GM18867 (cell line): Measurements from ENCODE around the gene ADAMTS12.
"Not testable (repeated sequence)": the region's sequence is repeated elsewhere in the genome, so short reads cannot be mapped to it uniquely, and the experiment has no call there.

Source experiments
- ATAC-seq: cut with Tn5 transposase; IDR thresholded peaks from one replicate; pipeline ENCODE4 v1.9.1; 2021; ENCODE audit warnings: mild to moderate bottlenecking, moderate library complexity; ENCODE audit not compliant: unreplicated experiment

The ADAMTS12 gene

DNA sequence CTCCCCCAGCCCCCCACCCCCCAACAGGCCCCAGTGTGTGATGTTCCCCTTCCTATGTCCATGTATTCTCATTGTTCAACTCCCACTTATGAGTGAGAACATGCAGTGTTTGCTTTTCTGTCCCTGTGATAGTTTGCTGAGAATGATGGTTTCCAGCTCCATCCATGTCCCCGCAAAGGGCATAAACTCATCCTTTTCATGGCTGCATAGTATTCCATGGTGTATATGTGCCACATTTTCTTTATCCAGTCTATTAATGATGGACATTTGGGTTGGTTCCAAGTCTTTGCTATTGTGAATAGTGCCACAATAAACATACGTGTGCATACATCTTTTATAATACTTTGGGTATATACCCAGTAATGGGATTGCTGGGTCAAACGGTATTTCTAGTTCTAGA lies 23.1 kb upstream of the ADAMTS12 start:
- not testable (repeated sequence) for ATAC-seq

DNA sequence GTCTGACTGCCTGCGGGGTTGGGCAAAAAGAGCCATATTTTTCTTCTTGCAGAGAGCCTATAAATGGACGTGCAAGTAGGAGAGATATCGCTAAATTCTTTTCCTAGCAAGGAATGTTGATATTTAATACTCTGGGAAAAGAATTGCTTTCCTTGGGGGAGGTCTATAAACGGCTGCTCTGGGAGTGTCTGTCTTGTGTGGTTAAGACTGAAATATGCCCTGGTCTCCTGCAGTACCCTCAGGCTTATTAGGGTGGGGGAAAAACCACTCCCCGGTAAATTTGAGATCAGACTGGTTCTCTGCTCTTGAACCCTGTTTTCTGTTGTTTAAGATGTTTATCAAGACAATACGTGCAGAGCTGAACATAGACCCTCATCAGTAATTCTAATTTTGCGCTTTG lies 14.5 kb upstream of the ADAMTS12 start:
- ATAC-seq = not testable (repeated sequence)

DNA sequence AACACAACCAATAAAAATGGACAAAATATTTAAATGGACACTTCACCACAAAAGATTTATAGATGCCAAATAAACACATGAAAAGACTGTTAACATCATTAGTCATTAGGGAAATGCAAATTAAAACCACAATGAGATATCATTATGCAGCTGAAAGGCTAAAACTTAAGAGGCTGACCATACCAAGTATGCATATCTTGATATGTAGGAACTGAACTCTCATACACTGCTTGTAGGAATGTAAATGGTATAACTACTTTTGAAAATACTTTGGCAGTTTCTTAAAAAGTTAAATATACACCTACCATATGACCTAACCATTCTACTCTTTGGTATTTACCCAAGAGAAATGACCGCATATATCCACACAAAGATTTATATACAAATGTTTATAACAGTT lies 13.6 kb upstream of the ADAMTS12 start:
- ATAC-seq = no peak

DNA sequence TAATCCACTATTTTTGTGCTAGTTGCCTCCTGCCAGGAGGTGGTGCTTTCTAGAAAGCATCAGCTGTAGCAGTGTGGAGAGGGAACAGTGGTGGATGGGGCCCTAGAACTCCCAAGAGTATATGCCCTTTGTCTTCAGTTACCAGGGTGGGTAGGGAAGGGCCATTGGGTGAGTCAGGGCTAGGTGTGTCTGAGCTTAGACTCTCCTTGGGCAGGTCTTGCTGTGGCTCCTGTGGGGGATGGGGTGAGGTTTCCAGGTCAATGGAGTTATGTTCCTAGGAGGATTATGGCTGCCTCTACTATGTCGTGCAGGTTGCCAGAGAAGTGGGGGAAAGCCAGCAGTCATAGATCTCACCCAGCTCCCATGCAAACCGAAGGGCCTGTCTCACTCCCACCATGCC lies 11.3 kb upstream of the ADAMTS12 start:
- ATAC-seq = no peak

DNA sequence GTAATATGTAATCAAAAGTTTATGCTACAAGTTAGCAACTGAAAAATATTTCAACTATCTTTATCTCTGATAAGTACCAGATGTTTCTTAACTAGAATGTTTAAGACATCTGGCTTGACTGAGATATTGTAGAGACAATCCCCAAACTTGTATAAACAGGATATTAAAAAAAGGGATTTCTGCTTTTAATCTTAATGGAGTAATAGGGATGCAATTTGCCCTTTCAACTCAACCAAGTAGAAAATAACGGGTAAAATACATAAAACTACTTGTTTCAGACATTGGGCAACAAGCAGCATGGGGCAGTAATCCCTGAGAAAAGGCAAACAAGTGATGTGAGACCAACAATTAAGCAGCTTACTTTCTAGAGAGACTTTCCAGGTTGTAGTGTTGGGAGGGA lies 9.4 kb upstream of the ADAMTS12 start:
- no peak for ATAC-seq

DNA sequence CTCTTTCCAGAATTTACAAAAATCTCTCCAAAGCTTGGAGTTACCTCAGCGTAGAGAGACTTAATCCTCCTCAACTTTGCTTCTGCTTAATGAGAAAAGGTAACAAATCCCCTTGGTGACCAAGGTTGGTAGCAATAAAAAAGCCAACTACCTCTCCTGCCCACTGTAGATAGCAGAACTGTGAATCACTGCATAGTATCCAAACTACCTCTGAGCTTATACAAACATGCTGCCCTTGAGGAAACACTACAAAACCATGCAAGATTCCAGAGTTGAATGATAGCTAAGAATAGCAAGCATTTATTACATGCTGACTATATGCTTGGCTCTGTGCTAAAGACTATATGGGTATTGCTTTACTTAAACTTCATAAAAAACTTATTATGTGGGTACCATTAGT lies 2.8 kb upstream of the ADAMTS12 start:
- ATAC-seq = no peak

DNA sequence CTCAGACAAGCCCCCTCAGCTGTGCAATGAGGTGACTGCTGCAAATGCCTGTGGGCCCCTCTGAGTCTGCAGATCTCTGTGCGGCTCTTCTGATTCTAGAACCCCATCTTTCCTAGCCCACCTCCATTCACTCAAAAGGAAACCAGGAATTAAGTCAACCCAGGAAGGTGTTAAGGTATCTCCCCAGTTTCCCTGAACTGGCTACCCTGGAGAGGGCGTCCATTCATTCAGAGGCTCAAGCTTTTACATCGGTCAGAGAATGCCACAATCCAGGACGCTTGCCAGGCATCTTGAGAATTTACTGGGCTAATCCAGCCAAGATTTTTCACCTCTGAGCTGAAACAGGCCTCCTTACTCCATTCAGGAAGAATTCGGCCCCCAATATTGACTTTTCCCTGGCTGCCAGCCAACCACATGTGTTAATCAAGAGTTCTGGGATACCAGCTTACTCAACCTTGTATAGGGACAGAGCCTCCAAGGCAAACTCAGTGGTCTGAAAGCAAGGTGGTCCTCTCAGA lies 889 bp upstream of the ADAMTS12 start:
- no peak for ATAC-seq

DNA sequence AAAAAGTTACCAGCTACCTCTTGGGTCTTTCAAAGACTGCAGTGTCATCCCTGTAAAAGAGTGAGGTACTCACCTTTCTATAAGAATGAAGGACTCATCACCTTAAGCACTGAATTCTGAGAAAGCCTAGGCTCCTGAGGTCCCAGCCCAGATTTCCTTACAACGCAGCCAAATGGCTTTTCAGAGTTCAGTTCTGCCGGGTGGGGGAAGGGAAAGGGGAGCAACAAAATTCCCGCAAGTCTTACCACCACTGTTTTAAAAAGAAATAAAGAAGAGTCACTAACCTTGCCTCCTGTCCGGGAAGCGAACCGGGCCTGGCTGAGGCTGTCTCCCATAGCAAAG lies 373 bp downstream of the ADAMTS12 start:
- ATAC-seq = no peak

DNA sequence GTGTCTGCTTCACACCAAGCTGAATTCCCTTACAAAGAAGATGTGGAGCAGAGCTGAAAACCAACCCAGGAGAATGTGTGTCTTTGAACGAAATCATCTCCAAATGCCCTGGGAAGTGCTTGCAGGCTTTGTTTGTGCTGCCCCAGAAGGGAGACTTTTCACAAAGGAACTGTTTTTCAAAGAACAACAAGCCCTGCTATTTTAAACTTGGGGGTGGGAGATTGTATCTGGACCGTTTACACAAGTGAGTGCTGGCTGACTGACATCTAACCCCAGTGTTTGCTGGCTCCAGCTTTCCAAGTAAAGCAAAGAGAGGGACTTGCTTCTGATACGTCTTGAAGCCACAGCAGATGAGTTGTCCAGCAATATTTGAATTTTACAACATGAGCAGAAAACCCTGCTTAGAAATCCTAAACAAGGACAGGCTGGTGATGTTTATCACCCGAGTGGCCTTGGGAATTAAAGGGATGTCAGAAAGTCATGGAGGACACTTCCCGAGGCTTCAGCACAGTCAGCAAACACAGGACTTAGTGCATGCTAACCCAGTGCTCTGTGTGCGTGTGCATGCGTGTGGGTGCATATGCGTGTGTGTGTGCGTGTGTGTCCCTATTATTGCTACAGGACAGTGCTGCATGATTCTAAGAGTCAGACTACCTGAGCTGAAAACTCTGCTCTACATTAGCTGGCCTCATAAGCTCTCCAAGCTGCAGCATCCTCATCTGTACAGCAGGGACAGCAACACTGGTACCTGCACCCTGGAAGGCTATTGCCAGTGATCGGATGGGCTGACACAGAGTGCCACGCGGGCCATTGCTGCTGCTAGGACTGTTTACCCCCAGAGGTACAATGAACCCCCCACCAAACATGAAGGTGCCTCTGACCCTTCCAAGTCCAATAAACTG lies 1.4 kb downstream of the ADAMTS12 start:
- ATAC-seq = no peak

DNA sequence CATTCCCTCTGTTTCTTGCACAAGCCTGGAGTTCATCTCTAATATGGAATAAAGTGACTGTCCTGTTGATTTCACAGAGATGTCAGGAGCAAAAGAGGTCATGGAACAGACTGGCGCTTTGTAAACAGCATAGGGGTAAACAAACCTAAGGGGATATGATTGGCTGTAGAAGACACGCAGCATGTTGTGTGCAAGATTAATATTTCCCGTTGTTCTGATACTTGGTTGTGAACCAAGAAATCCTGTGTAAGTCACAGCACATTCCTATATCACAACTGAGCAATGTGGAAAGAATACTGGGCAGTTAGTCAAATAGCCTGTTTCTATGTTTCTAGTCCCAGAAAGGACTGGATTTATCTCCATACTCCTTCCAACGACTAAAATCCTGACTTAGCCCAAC lies 3.2 kb downstream of the ADAMTS12 start:
- no peak for ATAC-seq

DNA sequence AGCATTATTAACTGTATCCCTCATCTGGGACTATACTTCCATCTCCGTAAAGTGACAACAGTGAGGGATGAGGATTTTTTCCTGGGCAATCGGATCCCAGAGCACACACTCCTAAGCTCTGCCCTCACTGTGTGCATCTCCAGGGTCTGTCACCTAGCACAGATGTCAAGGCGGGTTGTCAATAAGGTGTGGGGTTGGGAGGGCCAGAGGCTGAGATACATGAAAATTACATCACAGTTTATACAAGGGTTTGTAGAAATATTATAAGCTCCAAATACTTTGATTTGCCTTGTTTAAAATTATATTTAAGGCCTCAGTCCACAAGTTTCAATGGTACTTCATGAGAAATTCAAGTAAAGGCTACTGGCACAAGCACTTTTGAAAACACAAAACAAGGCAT lies 4.5 kb downstream of the ADAMTS12 start:
- ATAC-seq = no peak

DNA sequence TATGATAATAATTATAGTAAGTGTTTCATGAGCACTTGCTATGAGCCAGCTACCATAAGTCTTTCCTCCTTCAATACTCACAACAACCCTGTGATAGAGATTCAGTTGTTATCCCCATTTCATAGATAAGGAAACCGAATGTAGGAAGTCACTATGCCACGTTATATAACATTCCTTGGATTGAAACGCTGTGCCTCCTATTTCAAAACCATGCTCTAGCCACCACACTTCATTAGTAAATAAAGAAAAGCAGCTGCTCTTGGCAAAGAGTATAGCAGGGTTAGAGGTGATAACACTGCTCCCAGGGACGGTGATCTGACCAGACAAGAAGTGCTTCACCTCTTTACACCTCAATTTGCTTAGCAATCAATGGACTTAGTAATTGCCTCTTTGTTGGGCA lies 5.5 kb downstream of the ADAMTS12 start:
- no peak for ATAC-seq

DNA sequence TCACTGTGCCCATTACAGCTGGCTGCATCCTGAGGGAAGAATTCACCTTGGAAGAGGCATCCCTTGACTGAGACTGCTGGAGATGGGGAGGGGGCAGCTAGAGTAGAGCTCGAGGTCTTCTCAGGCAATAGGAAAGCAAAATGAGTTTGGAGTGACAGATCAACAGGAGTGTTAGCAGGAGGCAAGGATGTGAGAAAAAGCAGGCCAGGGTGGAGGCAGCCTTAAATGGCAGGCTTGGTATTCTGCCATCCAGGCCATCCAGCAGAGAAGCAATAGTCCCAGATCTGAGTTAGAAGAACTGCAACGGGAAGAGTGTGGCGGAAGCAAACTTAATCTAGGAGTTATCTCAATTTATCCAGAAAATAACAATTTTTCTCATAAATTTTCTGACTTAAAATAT lies 6.1 kb downstream of the ADAMTS12 start:
- no peak for ATAC-seq

DNA sequence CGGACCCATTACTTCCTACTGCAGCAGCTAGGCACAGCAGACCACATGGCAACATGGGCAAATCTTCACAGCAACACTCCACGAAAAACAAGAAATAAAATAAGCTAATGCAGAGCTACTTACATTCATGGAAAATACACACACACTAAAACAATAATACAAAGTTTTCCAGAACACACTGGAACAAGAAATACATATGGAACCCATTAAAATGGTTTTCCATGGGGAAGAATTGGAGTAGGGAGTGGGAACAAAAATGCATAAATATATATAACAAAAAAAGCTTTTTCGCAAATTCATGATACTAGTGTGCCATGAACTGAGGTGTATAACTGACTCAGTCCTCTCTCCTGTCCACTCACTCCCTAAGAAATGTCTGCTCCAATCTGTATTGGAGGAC lies 8.3 kb downstream of the ADAMTS12 start:
- no peak for ATAC-seq

DNA sequence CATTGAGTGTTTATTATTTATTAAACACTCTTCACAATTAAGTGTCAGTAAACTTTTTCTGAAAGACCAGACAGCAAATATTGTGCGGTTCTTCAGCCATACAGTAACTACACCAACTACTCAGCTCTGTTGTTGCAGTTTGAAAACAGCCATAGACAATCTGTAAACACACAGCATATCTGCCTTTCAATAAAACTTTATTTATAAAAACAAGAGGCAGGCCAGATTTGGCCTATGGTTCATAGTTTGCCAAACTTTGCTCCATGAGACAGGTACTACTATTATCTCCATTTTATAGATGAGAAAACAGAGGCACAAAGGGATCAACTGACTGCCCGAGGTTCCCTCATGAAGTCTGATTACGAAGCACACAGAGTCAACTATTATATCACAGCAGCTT lies 11.5 kb downstream of the ADAMTS12 start:
- ATAC-seq = no peak

DNA sequence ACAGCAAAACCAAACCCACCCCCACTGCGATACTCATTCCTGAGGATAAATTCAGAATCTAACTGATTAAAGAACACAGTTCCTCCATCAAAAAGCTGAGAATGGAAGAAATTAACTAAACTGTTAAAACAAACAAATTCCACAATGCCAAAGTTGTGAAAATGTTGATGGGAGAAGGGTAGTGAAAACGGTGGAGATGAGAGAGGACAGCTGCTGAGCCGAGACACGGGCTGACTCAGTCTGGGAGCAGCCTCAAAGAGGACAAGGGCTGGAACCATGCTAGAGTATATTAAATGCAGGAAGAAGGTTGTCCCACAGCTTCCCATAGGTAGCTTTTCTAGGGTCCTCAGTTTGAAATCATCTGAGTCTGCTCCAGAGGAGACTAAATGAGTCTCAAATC lies 14.3 kb downstream of the ADAMTS12 start:
- ATAC-seq = no peak

DNA sequence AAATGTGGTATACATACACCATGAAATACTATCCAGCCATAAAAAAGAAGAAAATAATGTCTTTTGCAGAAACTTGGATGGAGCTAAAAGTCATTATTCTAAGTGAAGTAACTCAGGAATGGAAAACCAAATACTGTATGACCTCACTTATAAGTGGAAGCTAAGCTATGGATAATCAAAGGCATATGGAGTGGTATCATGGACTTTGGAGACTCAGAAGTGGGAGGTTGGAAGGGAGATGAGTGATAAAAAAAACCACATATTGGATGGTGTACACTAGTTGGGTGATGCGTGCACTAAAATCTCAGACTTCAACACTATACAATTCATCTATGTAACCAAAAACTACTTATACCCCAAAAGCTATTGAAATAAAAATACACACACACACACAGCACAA lies 24.5 kb downstream of the ADAMTS12 start:
- ATAC-seq = no peak

DNA sequence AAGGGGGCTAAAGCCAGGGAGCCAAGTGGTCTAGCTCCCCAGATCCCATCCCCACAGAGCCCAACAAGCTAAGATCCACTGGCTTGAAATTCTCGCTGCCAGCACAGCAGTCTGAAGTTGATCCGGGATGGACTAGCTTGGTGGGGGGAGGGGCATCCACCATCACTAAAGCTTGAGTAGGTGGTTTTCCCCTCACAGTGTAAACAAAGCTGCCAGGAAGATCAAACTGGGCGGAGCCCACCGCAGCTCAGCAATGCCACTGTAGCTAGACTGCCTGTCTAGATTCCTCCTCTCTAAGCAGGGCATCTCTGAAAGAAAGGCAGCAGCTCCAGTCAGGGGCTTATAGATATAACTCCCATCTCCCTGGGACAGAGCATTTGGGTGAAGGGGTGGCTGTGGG lies 32.6 kb downstream of the ADAMTS12 start:
- ATAC-seq = not testable (repeated sequence)

DNA sequence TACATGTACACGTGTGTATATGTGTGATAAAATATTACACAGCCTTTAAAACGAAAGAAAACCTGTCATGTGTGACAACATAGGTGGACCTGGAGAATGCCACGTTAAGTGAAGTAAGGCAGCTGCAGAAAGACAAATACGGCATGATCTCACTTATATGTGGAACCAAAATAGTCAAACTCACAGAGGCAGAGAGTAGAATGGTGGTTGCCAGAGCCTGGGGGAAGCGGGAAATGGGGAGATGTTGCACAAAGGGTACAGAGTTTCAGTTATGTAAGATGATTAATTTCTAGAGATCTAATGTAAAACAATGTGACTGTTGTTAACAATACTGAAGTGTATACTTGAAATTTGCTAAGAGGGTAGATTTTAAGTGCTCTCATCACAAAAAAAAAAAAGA lies 34.8 kb downstream of the ADAMTS12 start:
- ATAC-seq = peak; percentile 70

DNA sequence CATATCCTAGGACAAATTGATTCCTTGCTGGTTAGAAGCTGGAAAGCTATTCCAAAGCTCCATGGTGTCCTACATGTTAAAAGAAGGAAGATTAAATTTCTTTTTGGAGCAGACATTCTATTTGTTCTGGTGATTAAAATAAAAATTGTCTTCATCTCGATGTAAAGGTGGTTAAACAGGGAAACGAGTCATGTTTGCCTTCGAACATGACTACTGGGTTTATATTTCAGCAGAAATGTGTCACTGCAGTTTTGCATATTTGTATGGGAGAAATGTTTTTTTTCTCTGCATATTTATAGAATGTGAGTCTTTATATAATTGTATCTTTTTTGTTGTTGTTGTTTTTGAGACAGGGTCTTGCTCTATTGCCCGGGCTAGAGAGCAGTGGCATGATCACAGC lies 36.4 kb downstream of the ADAMTS12 start:
- ATAC-seq = no peak

DNA sequence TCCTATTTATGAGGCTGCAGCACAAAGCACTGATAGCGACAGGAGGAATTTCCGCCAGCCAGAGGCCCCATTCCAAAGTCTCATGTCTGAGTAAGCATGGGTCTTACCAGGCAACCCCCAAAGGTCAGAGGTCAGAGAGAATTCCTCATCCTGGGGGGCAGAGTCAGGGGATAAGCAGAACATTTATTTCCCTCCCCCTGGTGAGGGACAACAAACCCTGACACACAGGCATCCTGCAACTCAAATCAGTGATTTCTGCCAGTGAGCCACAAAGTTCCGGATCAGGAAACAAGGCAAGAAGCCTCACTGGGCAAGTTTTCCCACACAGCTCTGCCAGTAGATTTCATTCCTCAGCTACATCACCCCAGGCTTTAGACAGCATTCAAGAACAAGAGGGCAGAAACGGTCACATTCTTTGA lies 37.0 kb downstream of the ADAMTS12 start:
- no peak for ATAC-seq

DNA sequence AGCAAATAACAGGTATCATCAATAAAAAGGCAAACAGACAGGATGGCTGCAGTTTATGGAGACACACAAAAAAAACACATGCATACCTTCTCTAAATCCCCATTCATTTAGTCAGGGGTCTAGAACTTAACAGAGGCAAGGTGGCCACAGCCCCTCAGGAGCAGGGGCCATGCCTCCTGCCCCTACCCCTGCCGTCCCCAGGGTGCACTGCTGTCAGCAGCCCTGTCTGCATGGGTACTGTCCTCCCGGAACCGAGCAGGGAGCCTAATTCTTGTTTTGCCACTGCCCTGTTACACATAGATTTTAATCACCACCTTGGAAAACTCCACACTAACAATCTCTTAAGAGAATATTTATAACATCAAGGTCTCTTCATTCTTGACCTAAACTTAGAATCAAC lies 39.0 kb downstream of the ADAMTS12 start:
- no peak for ATAC-seq

DNA sequence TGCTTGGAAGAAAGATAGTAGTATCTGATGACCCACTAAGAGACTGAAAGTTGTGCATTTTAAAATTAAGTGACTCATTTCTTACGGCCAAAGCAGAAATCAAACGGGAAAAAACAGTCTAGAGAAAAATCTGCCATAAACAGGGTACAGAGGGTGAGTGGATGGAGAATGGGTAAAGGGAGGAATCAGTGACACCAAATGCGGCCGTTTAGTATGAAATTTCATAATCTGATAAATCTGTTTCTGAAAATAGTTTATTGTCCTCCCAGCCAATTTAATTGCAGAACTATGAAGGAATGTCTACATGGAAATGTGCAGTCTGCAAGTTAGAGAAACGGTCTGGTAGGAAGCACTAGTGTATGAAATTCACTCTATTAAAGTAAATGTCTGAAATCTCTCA lies 39.5 kb downstream of the ADAMTS12 start:
- ATAC-seq = no peak
